Stomach (tissue), 9 donors: ENCODE measurements around the gene MRPS21. TPM values are rescaled to one million over a fixed set of nuclear protein-coding genes. Genes with fewer than 3 reads are reported as not detected.
"Not testable (repeated sequence)": the region's sequence is repeated elsewhere in the genome, so short reads cannot be mapped to it uniquely, and the experiment has no call there.

Experiments used
- DNase-seq, 2 donors: peaks; one replicate each; pipeline versions ENCODE4 v3.0.0 to v3.0.0-alpha.2; 2013 to 2019
- H3K27ac ChIP-seq, 5 donors: fragments of 200-600 bp in 4 of 5; sonication (generic) in 4 of 5; one replicate each; pipeline ENCODE4 v1.5.1; 2013 to 2019; ENCODE audit warnings: mild to moderate bottlenecking in 1 of 5, moderate library complexity in 1 of 5
- H3K27me3 ChIP-seq, 3 donors: fragments of 200-600 bp; sonication (generic); one replicate each; pipeline ENCODE4 v1.5.1; 2017 to 2019; ENCODE audit warnings: mixed run types in 1 of 3
- H3K36me3 ChIP-seq, 4 donors: fragments of 200-600 bp; sonication (generic); 1 replicate in 3 of 4; 2 replicates in 1 of 4; pipeline ENCODE4 v1.5.1; 2016 to 2019
- H3K4me1 ChIP-seq, 4 donors: fragments of 200-600 bp; sonication (generic); one replicate each; pipeline ENCODE4 v1.5.1; 2016 to 2019
- H3K4me3 ChIP-seq, 4 donors: fragments of 200-600 bp; sonication (generic) in 3 of 4; one replicate each; pipeline ENCODE4 v1.5.1; 2016 to 2019; ENCODE audit warnings: mild to moderate bottlenecking in 1 of 4
- H3K9me3 ChIP-seq, 4 donors: fragments of 200-600 bp; sonication (generic); one replicate each; pipeline ENCODE4 v1.5.1; 2016 to 2019
- CTCF ChIP-seq, 7 experiments: fragments of 450-650 bp in 4 of 7; fragments of 200-600 bp in 3 of 7; sonication (generic) in 3 of 7; IDR thresholded peaks; one replicate each; pipeline ENCODE4 v1.5.1; 2016 to 2019; ENCODE audit warnings: antibody characterized with exemption in 7 of 7, control low read depth in 2 of 7, mild to moderate bottlenecking in 1 of 7
- EP300 ChIP-seq: sonication (generic); formaldehyde crosslinking; IDR thresholded peaks from one replicate; pipeline ENCODE4 v1.6.1; 2017; ENCODE audit warnings: antibody characterized with exemption
- POLR2A ChIP-seq, 4 donors: fragments of 450-650 bp; IDR thresholded peaks; one replicate each; pipeline ENCODE4 v1.6.1; 2016; ENCODE audit warnings: antibody characterized with exemption in 4 of 4, control low read depth in 2 of 4, mild to moderate bottlenecking in 1 of 4, moderate library complexity in 1 of 4
- POLR2AphosphoS5 ChIP-seq, 3 donors: sonication (generic); formaldehyde crosslinking; IDR thresholded peaks; one replicate each; pipeline ENCODE4 v1.6.1; 2016; ENCODE audit warnings: antibody characterized with exemption in 3 of 3
- WGBS, 5 donors: extraction: QIAGEN DNeasy Blood & Tissue Kit in 3 of 5; methylation state at CpG; one replicate each; pipeline versions ENCODE4 v1.1.5 to v1.1.7; 2013 to 2018; 5-methylcytosine and 5-hydroxymethylcytosine counted together
- intact Hi-C: fragments of 100-400 bp; cut with DNase I; formaldehyde crosslinking; loops from one replicate; pipeline ENCODE4 v1.15.1; 2023; ENCODE audit warnings: low total_unique reads
- polyA plus RNA-seq, 3 donors: library from polyadenylated mRNA; stranded (reverse); fragments of 200-250 nt; gene quantifications; one replicate each; pipeline ENCODE4 v1.2.3, GENCODE V29; 2013
- total RNA-seq, 5 donors: library from RNA; depleted of rRNA; stranded (reverse); fragments of >200 nt; gene quantifications; one replicate each; pipeline versions ENCODE4 v1.1.0 to v1.2.3, GENCODE V29; 2014 to 2016
- donor health status: healthy with polysubstance abuse.
- donor health status: Bipolar disorder and iron deficiency.
- donor health status: healthy.

MRPS21 gene
- total and polyA plus RNA-seq, 8 donors: 2.0 to 130 (median 88.8) TPM

GRCh38 chr1:150295476-150295875, 1.8 kb downstream of the MRPS21 start:
- DNase-seq: no peak
- intact Hi-C loops: no loop called here
- Histone ChIP-seq H3K27ac (no peak overlapping the region), H3K36me3 (peaks cover 19 to 58% (median 53%) of the 10 kb centered on the region in 4 donors), H3K27me3 (no peaks in the 10 kb centered on the region), H3K4me1 (peaks cover 13 to 26% (median 24%) of the 10 kb centered on the region in 4 donors), H3K4me3 (no peak overlapping the region), H3K9me3 (no peaks in the 10 kb centered on the region)
- TF ChIP-seq CTCF (IDR thresholded peaks at IDR 0.05): no peak
- WGBS, 5 donors: 96 to 100% (median 100%) methylated on average over 2 of the region's 2 CpGs

GRCh38 chr1:150299716-150300115, 6.1 kb downstream of the MRPS21 start:
- peaks cover 36 to 97% (median 90%) of the 10 kb centered on the region in 4 donors for H3K36me3 ChIP-seq

DNA sequence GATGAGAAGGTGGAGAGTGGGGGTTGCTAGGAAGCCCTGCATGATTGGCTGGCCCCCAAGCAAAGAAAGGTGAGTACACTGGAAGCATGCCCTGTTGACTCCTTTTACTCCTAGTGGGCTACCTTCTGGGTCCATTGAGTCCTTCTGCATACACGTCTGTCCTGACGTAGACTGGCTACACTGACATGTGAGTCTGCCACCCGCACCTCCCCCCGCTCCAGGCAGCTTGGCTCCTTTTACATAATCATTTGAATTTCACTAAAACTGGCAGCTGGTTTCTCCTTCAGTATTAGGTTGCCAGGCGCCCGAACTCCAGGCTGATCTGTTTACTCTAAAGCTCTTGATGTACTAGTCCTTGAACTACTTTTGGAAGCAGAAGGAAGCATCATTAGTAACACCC, 8.7 kb downstream of the MRPS21 start:
- peak overlapping the region in 1 of 5 donors; percentile 5 for H3K27ac ChIP-seq
- H3K9me3 ChIP-seq: no peaks in the 10 kb centered on the region
- TF ChIP-seq POLR2AphosphoS5 (IDR thresholded peaks at IDR 0.05) (peak in 1 of 3 donors; percentile 12), EP300 (no peak), POLR2A (IDR thresholded peaks at IDR 0.05) (no peak)
- intact Hi-C loops: no loop called here
- H3K27me3 ChIP-seq: no peaks in the 10 kb centered on the region
- no peak overlapping the region for H3K4me3 ChIP-seq
- H3K36me3 ChIP-seq: peaks cover 22 to 98% (median 93%) of the 10 kb centered on the region in 4 donors
- DNase-seq: no peak
- WGBS, 5 donors: 83 to 92% (median 87%) methylated on average over 6 of the region's 6 CpGs
- peaks cover 0 to 11% (median 0%) of the 10 kb centered on the region in 4 donors for H3K4me1 ChIP-seq

More at GRCh38 chr1:150299716-150300115, 6.1 kb downstream of the MRPS21 start:
- Histone ChIP-seq H3K4me1 (peaks cover 2 to 21% (median 8%) of the 10 kb centered on the region in 4 donors), H3K27me3 (no peaks in the 10 kb centered on the region), H3K27ac (no peak overlapping the region), H3K9me3 (no peaks in the 10 kb centered on the region), H3K4me3 (no peak overlapping the region)
- WGBS, 5 donors: 96 to 100% (median 99%) methylated on average over 3 of the region's 3 CpGs
- intact Hi-C loops: no loop called here
- no peak for TF ChIP-seq POLR2A (IDR thresholded peaks at IDR 0.05)
- TF ChIP-seq POLR2AphosphoS5 (IDR thresholded peaks at IDR 0.05): no peak
- no peak for TF ChIP-seq CTCF (IDR thresholded peaks at IDR 0.05)
- TF ChIP-seq EP300: no peak
- no peak for DNase-seq

DNA sequence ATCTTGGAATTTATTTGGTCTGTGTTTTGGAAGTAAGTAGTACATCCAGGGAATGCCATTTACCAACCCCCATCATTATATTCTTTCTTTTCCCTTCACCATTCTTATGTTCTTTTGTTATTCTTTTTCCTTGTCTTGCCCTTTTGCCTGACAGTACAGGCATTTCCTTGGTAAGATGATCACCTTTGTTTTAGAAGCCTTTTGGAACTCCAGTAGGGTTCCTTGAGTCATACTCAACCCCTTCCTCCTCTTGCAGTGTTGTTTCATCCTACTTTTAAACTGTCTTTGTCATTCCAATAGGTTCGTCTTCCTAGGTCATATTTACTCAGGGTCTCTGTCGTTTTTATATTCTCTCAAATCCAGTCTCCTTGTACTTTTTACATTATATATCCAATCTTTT, 9.2 kb downstream of the MRPS21 start:
- peaks cover 17 to 99% (median 93%) of the 10 kb centered on the region in 4 donors for H3K36me3 ChIP-seq

GRCh38 chr1:150308585-150308984, 14.9 kb downstream of the MRPS21 start:
- 89 to 99% (median 94%) methylated on average over 9 of the region's 9 CpGs for WGBS, 5 donors

More for the DNA sequence above, 9.2 kb downstream of the MRPS21 start:
- WGBS, 5 donors: 79 to 88% (median 87%) methylated on average over 2 of the region's 2 CpGs
- Histone ChIP-seq H3K4me1 (peaks cover 0 to 11% (median 0%) of the 10 kb centered on the region in 4 donors), H3K4me3 (no peak overlapping the region), H3K27ac (peak overlapping the region in 1 of 5 donors; percentile 5), H3K9me3 (no peaks in the 10 kb centered on the region), H3K27me3 (no peaks in the 10 kb centered on the region)
- intact Hi-C loops: no loop called here
- TF ChIP-seq EP300 (no peak), POLR2AphosphoS5 (IDR thresholded peaks at IDR 0.05) (no peak), POLR2A (IDR thresholded peaks at IDR 0.05) (no peak)
- DNase-seq: no peak

DNA sequence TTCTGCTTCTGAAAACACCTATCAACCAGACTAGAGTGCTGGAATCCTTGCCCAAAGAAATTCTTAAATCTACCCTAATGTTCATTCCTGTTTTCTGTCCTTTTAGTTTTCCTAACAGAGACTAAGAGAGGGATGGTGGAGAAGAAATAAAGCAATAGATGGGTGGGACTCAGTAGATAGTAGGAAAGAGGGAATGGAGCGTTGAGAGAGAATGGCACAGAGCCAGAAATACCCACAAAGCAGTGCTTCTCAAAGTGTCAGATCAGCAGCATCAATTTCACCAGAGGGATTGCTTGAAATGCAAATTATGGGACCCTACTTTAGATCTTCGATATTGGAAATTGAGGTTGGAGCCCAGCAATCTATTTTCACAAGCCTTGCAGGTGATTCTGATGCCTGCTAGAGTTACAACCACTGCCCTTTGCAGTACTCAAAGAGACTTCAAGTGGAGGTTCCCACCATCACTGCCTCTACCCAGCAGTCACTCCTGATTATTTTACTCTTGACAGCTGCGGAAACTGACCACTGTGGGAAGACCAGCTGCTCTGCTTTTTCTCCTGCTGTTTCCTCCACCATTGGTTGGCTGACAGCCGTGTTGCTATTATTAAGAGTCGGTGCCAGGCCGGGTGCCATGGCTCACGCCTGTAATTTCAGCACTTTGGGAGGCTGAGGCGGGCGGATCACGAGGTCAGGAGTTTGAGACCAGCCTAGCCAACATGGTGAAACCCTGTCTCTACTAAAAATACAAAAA, 16.3 kb downstream of the MRPS21 start:
- H3K4me3 ChIP-seq: no peak overlapping the region
- 73 to 94% (median 78%) methylated on average over 10 of the region's 10 CpGs for WGBS, 5 donors
- intact Hi-C loops: no loop called here
- H3K9me3 ChIP-seq: no peaks in the 10 kb centered on the region
- no peaks in the 10 kb centered on the region for H3K4me1 ChIP-seq
- no peak overlapping the region for H3K27ac ChIP-seq
- TF ChIP-seq CTCF (IDR thresholded peaks at IDR 0.05) (no peak), POLR2AphosphoS5 (IDR thresholded peaks at IDR 0.05) (no peak), POLR2A (IDR thresholded peaks at IDR 0.05) (no peak), EP300 (no peak)
- no peaks in the 10 kb centered on the region for H3K27me3 ChIP-seq
- H3K36me3 ChIP-seq: peaks cover 0 to 52% (median 39%) of the 10 kb centered on the region in 4 donors
- DNase-seq: no peak

More at GRCh38 chr1:150308585-150308984, 14.9 kb downstream of the MRPS21 start:
- DNase-seq, H3K27ac ChIP-seq, intact Hi-C loops, H3K4me3 ChIP-seq, H3K9me3 ChIP-seq, H3K4me1 ChIP-seq, H3K27me3 ChIP-seq: not testable (repeated sequence)
- H3K36me3 ChIP-seq: peaks cover 0 to 64% (median 48%) of the 10 kb centered on the region in 4 donors
